WTC11 (cell line): ENCODE data around the gene OBP2B.

ENCODE experiments used
- NR1H2 ChIP-seq: sonication (generic); formaldehyde crosslinking; IDR thresholded peaks from 2 replicates; pipeline ENCODE4 v1.9.0; 2021; ENCODE audit warnings: mild to moderate bottlenecking, moderate library complexity, missing genetic modification reagents
- SMAD4 ChIP-seq: sonication (generic); formaldehyde crosslinking; IDR thresholded peaks from 2 replicates; pipeline ENCODE4 v1.8.0; 2022; ENCODE audit warnings: mild to moderate bottlenecking, missing genetic modification reagents

DNA sequence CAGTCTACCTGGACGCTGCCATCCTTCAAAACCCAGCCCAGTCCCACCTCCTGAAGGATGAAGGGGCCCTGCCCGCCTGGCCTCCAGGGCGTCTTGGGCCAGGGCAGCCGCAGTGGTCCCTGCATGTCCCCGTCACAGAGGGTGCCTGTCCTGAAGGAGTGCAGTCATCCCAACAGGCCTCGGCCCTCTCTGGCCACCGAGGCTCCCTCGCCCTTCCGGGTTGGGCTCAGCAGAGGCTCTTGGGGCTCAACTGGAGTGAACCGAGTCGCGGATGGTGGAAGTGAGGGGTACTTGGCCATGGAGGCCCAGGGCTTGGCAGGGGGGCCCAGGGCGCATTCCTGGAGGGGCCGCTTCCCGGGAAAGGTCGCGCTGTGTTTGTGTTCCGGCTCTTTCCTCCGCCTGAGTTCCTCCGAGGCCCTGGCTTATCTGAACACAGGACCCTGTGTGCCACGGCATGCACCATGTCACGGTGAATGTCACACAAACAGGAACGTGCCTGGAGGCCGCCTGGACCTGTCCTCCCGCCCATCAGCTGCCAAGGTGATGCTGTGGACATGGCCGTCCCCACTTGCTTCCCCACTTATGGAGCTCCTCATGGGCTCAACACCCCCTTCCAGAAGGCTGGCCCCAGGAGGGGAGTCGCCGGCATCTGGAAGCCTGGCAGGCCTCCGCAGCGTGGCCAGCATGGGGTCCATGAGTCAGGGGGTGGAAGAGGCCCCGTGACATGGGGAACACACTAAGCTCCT, 25.7 kb upstream of the OBP2B start:
- no peak for TF ChIP-seq SMAD4 (CRISPR knock-in tag)
- TF ChIP-seq NR1H2 (CRISPR knock-in tag), result no peak
